Forelimb muscle (tissue), 1 donor: ENCODE results near the gene NDUFB4. TPM values are rescaled to one million over a fixed set of nuclear protein-coding genes. Genes with fewer than 3 reads are reported as not detected.
"Not testable (repeated sequence)": the region's sequence is repeated elsewhere in the genome, so short reads cannot be mapped to it uniquely, and the experiment has no call there.

Experiments used
- DNase-seq: peaks from one replicate; pipeline ENCODE4 v3.0.0-alpha.2; 2013; ENCODE audit warnings: low read depth
- polyA plus RNA-seq: library from polyadenylated mRNA; unstranded; fragments of 120-200 nt; gene quantifications from one replicate; pipeline ENCODE4 v1.2.1, GENCODE V29; 2013; ENCODE audit not compliant: insufficient read length

NDUFB4 gene
- polyA plus RNA-seq, 1 donor, result 170 TPM

GRCh38 chr3:120637851-120638559, 41.9 kb downstream of the NDUFB4 start:
- no peak for DNase-seq

GRCh38 chr3:120638820-120639219, 42.7 kb downstream of the NDUFB4 start:
- not testable (repeated sequence) for DNase-seq

- no peak for DNase-seq
Measured at GRCh38 chr3:120640231-120640630, 44.1 kb downstream of the NDUFB4 start.

- DNase-seq, result no peak
Measured at GRCh38 chr3:120641696-120642246, 45.6 kb downstream of the NDUFB4 start.

GRCh38 chr3:120642368-120642948, 46.3 kb downstream of the NDUFB4 start:
- no peak for DNase-seq

DNA sequence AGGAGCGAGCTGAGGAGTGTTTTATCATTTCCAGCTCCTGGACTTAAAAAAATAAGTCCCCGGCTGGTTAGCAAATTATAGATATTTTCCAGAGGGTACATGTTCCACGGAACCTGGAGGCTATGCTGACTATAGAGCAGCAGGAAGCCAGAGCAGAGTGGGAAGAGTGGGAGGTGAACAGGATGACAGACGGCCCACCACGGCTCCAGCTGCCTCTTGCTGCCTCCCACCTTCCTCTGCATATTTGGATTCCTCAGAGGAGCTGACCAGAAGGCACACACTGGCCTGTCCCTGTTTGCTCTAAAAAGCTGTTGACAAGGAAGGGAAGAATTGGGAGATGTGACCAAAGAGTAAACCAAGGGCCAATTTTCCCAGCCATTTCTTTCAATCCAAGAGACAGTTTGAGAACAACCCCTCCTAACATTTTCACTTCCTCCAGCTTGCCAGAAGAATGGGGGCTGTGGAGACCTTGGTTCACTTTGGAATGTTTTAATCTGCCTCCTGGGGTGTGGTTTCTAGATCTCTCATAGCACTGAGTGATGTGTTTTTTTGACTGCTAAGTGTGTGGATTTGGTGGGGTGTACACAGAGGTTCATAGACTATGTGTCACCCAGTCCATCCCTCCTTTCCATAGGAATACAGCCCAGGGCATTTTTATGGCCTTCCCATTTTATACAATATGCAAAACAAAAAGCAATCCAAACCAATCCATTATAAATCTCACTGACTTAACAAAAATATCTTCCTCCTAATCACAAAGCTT, 49.1 kb downstream of the NDUFB4 start:
- DNase-seq, result no peak

- no peak for DNase-seq
Measured at GRCh38 chr3:120646771-120647432, 50.8 kb downstream of the NDUFB4 start.

- DNase-seq, result no peak
Measured at GRCh38 chr3:120648290-120648689, 52.2 kb downstream of the NDUFB4 start.

GRCh38 chr3:120649830-120650233, 53.7 kb downstream of the NDUFB4 start:
- no peak for DNase-seq

- DNase-seq, result no peak
Measured at GRCh38 chr3:120650311-120650710, 54.2 kb downstream of the NDUFB4 start.

Other genes with a start within 250 kb of the NDUFB4 start
- gene LRRC58, start 247.0 kb upstream of the NDUFB4 start, polyA plus RNA-seq, result 11.1 TPM
- 571 TPM for gene FSTL1, start 145.3 kb upstream of the NDUFB4 start, polyA plus RNA-seq
- gene HGD, start 85.9 kb downstream of the NDUFB4 start, polyA plus RNA-seq, result 0.47 TPM
- gene RABL3, start 146.2 kb downstream of the NDUFB4 start, polyA plus RNA-seq, result 16.9 TPM
- 10.1 TPM for gene GTF2E1, start 146.4 kb downstream of the NDUFB4 start, polyA plus RNA-seq